Measurements from ENCODE around the gene CLASRP.
"Not testable (repeated sequence)": the region's sequence is repeated elsewhere in the genome, so short reads cannot be mapped to it uniquely, and the experiment has no call there.

Gene CLASRP

GRCh38 chr19:45103508-45104319 lies 64.9 kb downstream of the CLASRP start:
- DNase-seq: no peak

- no peak for DNase-seq
Observed at GRCh38 chr19:45104658-45105349, 66.0 kb downstream of the CLASRP start.

- DNase-seq: not testable (repeated sequence)
Observed at GRCh38 chr19:45106363-45106762, 67.5 kb downstream of the CLASRP start.

- DNase-seq: no peak
Observed at GRCh38 chr19:45107621-45108150, 68.8 kb downstream of the CLASRP start.

DNA sequence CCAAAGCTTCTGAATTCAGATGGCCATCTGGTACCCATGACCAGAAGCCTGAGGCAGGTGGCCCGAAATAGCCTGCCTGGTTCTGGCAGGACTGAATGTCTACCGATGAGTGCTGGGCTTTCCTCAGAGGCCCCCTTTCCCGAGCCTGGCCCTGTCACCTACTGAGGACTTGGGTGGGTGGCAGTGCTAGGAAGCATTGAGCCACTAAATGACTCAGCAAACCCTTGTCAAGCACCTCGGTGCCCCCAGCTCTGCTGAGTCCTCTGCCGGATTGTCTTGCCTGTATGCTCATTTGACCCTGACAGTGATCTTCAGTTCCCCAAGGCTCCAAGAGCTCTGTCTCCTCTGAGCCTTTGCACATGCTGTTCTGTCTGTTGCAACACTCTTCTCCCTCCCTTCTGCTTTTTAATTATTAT lies 72.0 kb downstream of the CLASRP start:
- DNase-seq: no peak

DNA sequence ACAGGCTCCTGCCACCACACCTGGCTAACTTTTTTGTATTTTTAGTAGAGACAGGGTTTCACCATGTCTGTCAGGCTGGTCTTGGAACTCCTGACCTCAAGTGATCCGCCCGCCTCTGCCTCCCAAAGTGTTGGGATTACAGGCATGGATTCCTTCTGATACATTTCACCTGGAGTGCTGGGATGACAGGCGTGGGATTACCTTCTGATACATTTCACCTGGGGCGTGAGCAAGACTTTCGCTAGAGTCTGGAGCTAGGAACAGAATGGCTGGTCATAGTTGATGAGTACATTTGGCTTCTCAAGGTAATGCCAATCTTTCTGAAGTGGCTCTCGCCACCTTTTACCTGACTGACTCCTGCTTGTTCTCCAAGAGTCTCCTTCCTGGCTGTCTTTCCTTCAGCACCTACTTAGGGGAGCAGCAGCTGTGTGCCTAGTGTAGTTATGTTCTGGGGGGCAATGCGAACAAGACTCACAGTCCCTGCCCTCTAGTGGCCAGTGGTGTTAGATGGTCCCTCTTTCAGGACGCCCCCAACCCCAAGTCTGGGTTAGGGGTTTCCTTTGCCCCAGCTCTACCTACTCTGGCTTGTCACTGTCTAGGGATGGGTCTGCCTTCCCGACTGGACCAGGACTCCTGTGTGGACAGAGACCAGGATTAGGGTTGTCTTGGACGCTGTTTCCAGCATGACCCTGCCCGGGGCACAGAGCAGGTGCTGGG lies 73.4 kb downstream of the CLASRP start:
- no peak for DNase-seq

DNA sequence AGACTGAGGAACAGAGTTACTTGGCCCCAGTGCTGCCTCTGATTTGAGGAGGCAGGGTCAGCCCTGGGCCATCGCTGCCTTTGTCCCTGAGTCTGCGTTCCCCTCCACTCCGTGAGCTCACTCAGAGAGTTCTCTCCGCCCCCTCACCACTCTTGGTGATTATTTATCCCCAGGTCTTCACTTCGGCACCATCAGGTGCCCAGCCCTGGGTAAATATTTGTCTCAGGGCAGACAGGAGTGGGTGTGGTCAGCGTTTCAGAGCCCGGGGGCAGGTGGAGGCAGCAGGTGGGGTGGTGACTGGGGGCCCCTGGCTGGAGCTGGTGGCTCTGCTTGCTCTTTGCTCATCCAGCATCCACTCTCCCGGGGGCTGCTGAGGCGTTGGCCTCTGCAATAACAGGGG lies 74.8 kb downstream of the CLASRP start:
- DNase-seq: no peak

GRCh38 chr19:45114116-45114515 lies 75.3 kb downstream of the CLASRP start:
- DNase-seq: no peak

GRCh38 chr19:45115809-45116615 lies 77.2 kb downstream of the CLASRP start:
- DNase-seq: no peak

- peak; percentile 17 for DNase-seq
Observed at GRCh38 chr19:45117167-45117594, 78.3 kb downstream of the CLASRP start.

GRCh38 chr19:45117671-45118070 lies 78.8 kb downstream of the CLASRP start:
- no peak for DNase-seq

- DNase-seq: no peak
Observed at GRCh38 chr19:45118106-45118505, 79.3 kb downstream of the CLASRP start.

GRCh38 chr19:45118591-45119355 lies 79.9 kb downstream of the CLASRP start:
- not testable (repeated sequence) for DNase-seq

GRCh38 chr19:45119582-45119981 lies 80.7 kb downstream of the CLASRP start:
- DNase-seq: no peak

Data from effector CD8-positive, alpha-beta T cell (primary cell).